GM23338 (cell line): ENCODE data around the gene CNP. TPM values are rescaled to one million over a fixed set of nuclear protein-coding genes. Genes with fewer than 3 reads are reported as not detected.
A peak's percentile ranks its signal among the peaks of the same experiment; 100 is the strongest.
"Not testable (repeated sequence)": the region's sequence is repeated elsewhere in the genome, so short reads cannot be mapped to it uniquely, and the experiment has no call there.

Source experiments
- ATAC-seq: fragments of 200-7000 bp; cut with Tn5 transposase; 3 replicates; pipeline ENCODE4 v1.9.1; 2020
- DNase-seq: peaks from one replicate; pipeline ENCODE4 v3.0.0-alpha.2; 2015; ENCODE audit warnings: low spot score
- H2AFZ ChIP-seq: fragments of 200-600 bp; sonication (generic); 2 replicates; pipeline ENCODE4 v1.8.0; 2016; ENCODE audit warnings: antibody characterized with exemption, mild to moderate bottlenecking, moderate library complexity
- H3F3A ChIP-seq: fragments of 200-600 bp; sonication (generic); replicated peaks from 2 replicates; pipeline ENCODE4 v1.8.0; 2017; ENCODE audit warnings: antibody characterized with exemption, mixed run types, low read depth
- H3K27ac ChIP-seq: fragments of 200-600 bp; sonication (generic); 2 replicates; pipeline ENCODE4 v1.6.1; 2016; ENCODE audit warnings: low read depth
- H3K27me3 ChIP-seq: fragments of 200-600 bp; sonication (generic); 2 replicates; pipeline ENCODE4 v1.8.0; 2016; ENCODE audit warnings: mild to moderate bottlenecking, mixed run types, moderate library complexity; ENCODE audit not compliant: insufficient read depth
- H3K36me3 ChIP-seq: fragments of 200-600 bp; sonication (generic); 2 replicates; pipeline ENCODE4 v1.8.0; 2016; ENCODE audit warnings: mild to moderate bottlenecking; ENCODE audit not compliant: insufficient read depth
- H3K4me1 ChIP-seq: fragments of 200-600 bp; sonication (generic); 2 replicates; pipeline ENCODE4 v1.8.0; 2016; ENCODE audit warnings: mild to moderate bottlenecking, moderate library complexity; ENCODE audit not compliant: insufficient read depth
- H3K4me2 ChIP-seq: fragments of 200-600 bp; sonication (generic); 2 replicates; pipeline ENCODE4 v1.7.1; 2017; ENCODE audit warnings: mixed run types
- H3K4me3 ChIP-seq: fragments of 200-600 bp; sonication (generic); 2 replicates; pipeline ENCODE4 v1.6.1; 2016; ENCODE audit warnings: mixed run types
- H3K79me2 ChIP-seq: fragments of 200-600 bp; sonication (generic); replicated peaks from 2 replicates; pipeline ENCODE4 v1.8.0; 2017; ENCODE audit warnings: mild to moderate bottlenecking; ENCODE audit not compliant: insufficient read depth
- H3K9me2 ChIP-seq: fragments of 200-600 bp; sonication (generic); 2 replicates; pipeline ENCODE4 v1.8.0; 2017; ENCODE audit not compliant: insufficient read depth
- H4K20me1 ChIP-seq: fragments of 200-600 bp; sonication (generic); replicated peaks from 2 replicates; pipeline ENCODE4 v1.8.0; 2017; ENCODE audit warnings: mild to moderate bottlenecking; ENCODE audit not compliant: insufficient read depth
- H3K27ac Mint-ChIP-seq: 2 replicates; pipeline ENCODE4 v1.8.0; 2020; ENCODE audit warnings: inconsistent platforms, mild to moderate bottlenecking, moderate library complexity, mixed read lengths
- H3K27me3 Mint-ChIP-seq: 3 replicates; pipeline ENCODE4 v1.8.0; 2022; ENCODE audit warnings: low read depth, mild to moderate bottlenecking, moderate library complexity, mixed read lengths, inconsistent platforms; ENCODE audit not compliant: insufficient read depth, poor library complexity
- H3K36me3 Mint-ChIP-seq: 3 replicates; pipeline ENCODE4 v1.8.0; 2021; ENCODE audit warnings: low read depth, mild to moderate bottlenecking, inconsistent platforms, moderate library complexity, mixed read lengths
- H3K4me1 Mint-ChIP-seq: 3 replicates; pipeline ENCODE4 v1.8.0; 2020; ENCODE audit warnings: mild to moderate bottlenecking, inconsistent platforms, mixed read lengths
- H3K4me3 Mint-ChIP-seq: 3 replicates; pipeline ENCODE4 v1.8.0; 2021; ENCODE audit warnings: moderate library complexity, mild to moderate bottlenecking, inconsistent platforms, mixed read lengths
- H3K9me3 Mint-ChIP-seq: 3 replicates; pipeline ENCODE4 v1.8.0; 2020; ENCODE audit warnings: moderate library complexity, mild to moderate bottlenecking, inconsistent platforms, mixed read lengths
- CREB1 ChIP-seq: fragments of 250-450 bp; sonication (Bioruptor Pico); IDR thresholded peaks from 2 replicates; pipeline ENCODE4 v1.5.0; 2020; ENCODE audit warnings: low read depth, mild to moderate bottlenecking, moderate library complexity
- CTCF ChIP-seq, 2 experiments: fragments of 200-600 bp in 1 of 2; sonication (generic) in 1 of 2; conservative IDR thresholded peaks; 2 replicates each; pipeline versions ENCODE4 v1.5.1 to v1.6.1; 2016 to 2017; ENCODE audit warnings: antibody characterized with exemption in 2 of 2, low read depth in 2 of 2, mild to moderate bottlenecking in 2 of 2, moderate library complexity in 1 of 2
- ETS1 ChIP-seq: IDR thresholded peaks from 2 replicates; pipeline ENCODE4 v1.6.1; 2016; ENCODE audit warnings: antibody characterized with exemption
- EZH2 ChIP-seq: fragments of 200-600 bp; sonication (generic); IDR thresholded peaks from one replicate; pipeline ENCODE4 v1.8.0; 2017; ENCODE audit warnings: antibody characterized with exemption, mild to moderate bottlenecking, low read depth; ENCODE audit not compliant: unreplicated experiment
- EZH2phosphoT487 ChIP-seq: fragments of 200-600 bp; sonication (generic); IDR thresholded peaks from one replicate; pipeline ENCODE4 v1.8.1; 2018; ENCODE audit warnings: antibody characterized with exemption; ENCODE audit not compliant: unreplicated experiment
- JUNB ChIP-seq: IDR thresholded peaks from one replicate; pipeline ENCODE4 v1.6.1; 2016; ENCODE audit warnings: antibody characterized with exemption; ENCODE audit not compliant: unreplicated experiment
- POLR2AphosphoS5 ChIP-seq: IDR thresholded peaks from 2 replicates; pipeline ENCODE4 v1.6.1; 2016; ENCODE audit warnings: antibody characterized with exemption, low read depth
- STAT1 ChIP-seq: IDR thresholded peaks from one replicate; pipeline ENCODE4 v1.6.1; 2016; ENCODE audit warnings: antibody characterized with exemption; ENCODE audit not compliant: unreplicated experiment
- ZNF114 ChIP-seq: fragments of 250-450 bp; sonication (Bioruptor Pico); IDR thresholded peaks from 2 replicates; pipeline ENCODE4 v1.5.0; 2020; ENCODE audit warnings: mild to moderate bottlenecking, moderate library complexity
- ZNF331 ChIP-seq: fragments of 250-450 bp; sonication (Bioruptor Pico); IDR thresholded peaks from 2 replicates; pipeline ENCODE4 v1.5.0; 2020; ENCODE audit warnings: low read depth, mild to moderate bottlenecking, moderate library complexity
- polyA plus RNA-seq: library from polyadenylated mRNA; unstranded; fragments of >200 nt; fragmentation: Nextera tagmentation; extraction: Ambion mirVana; gene quantifications from 2 replicates; pipeline ENCODE4 v1.2.1, GENCODE V29; 2016
- total RNA-seq: library from RNA; depleted of rRNA; stranded (reverse); fragments of >200 nt; shearing (Covaris generic); gene quantifications from 2 replicates; pipeline ENCODE4 v1.2.3, GENCODE V29; 2014
- TF ChIP-seq, protein P1 (sequence below): IDR thresholded peaks from one replicate; pipeline ENCODE4 v1.6.1; 2018; ENCODE audit warnings: antibody characterized with exemption; ENCODE audit not compliant: unreplicated experiment

Gene CNP
- total and polyA plus RNA-seq, 2 experiments from 2014 or later, result 30.8 to 47.8 TPM

- TF ChIP-seq, protein P1, sequence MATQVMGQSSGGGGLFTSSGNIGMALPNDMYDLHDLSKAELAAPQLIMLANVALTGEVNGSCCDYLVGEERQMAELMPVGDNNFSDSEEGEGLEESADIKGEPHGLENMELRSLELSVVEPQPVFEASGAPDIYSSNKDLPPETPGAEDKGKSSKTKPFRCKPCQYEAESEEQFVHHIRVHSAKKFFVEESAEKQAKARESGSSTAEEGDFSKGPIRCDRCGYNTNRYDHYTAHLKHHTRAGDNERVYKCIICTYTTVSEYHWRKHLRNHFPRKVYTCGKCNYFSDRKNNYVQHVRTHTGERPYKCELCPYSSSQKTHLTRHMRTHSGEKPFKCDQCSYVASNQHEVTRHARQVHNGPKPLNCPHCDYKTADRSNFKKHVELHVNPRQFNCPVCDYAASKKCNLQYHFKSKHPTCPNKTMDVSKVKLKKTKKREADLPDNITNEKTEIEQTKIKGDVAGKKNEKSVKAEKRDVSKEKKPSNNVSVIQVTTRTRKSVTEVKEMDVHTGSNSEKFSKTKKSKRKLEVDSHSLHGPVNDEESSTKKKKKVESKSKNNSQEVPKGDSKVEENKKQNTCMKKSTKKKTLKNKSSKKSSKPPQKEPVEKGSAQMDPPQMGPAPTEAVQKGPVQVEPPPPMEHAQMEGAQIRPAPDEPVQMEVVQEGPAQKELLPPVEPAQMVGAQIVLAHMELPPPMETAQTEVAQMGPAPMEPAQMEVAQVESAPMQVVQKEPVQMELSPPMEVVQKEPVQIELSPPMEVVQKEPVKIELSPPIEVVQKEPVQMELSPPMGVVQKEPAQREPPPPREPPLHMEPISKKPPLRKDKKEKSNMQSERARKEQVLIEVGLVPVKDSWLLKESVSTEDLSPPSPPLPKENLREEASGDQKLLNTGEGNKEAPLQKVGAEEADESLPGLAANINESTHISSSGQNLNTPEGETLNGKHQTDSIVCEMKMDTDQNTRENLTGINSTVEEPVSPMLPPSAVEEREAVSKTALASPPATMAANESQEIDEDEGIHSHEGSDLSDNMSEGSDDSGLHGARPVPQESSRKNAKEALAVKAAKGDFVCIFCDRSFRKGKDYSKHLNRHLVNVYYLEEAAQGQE, result no peak
- TF ChIP-seq STAT1, result no peak
- TF ChIP-seq POLR2AphosphoS5, result peak; percentile 80
- no peak for TF ChIP-seq EZH2
- no peak for TF ChIP-seq ZNF331 (CRISPR knock-in tag)
- TF ChIP-seq CTCF (conservative IDR thresholded peaks at IDR 0.05; ENCODE audit: low read depth in 2 of 2), result peak; percentile 74 to 81
- no peak for TF ChIP-seq EZH2phosphoT487
- no peak for TF ChIP-seq ZNF114 (CRISPR knock-in tag)
- TF ChIP-seq JUNB, result no peak
- TF ChIP-seq CREB1 (CRISPR knock-in tag), result peak; percentile 72
- TF ChIP-seq ETS1, result peak; percentile 92
Measured at GRCh38 chr17:42019509-42020404, 53.2 kb downstream of the CNP start, which contains the start of gene NKIRAS2 (continued).

DNA sequence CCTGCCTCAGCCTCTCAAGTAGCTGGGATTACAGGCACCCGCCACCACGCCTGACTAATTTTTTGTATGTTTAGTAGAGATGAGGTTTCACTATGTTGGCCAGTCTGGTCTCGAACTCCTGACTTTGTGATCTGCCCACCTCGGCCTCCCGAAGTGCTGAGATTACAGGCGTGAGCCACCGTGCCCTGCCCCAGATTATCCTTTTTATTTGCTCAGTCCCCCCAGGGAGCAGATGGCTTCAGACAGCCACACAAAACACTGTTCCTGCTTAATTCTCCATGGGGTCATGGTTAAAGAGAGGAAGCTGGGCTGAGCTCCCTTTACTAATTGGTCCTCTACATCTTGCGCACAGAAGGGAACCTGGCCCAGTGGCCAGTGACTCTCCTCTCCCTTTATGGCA, 54.2 kb downstream of the CNP start:
- not testable (repeated sequence) for DNase-seq, H2AFZ ChIP-seq, H3K36me3 ChIP-seq, H4K20me1 ChIP-seq, H3K27ac Mint-ChIP-seq, H3K9me3 Mint-ChIP-seq, ATAC-seq, H3K27me3 ChIP-seq, H3K9me2 ChIP-seq
- Mint-ChIP-seq H3K27me3 (peaks cover 10% of the 10 kb centered on the region), H3K4me3 (peak overlapping the region; percentile 99), H3K4me1 (peaks cover 37% of the 10 kb centered on the region), H3K36me3 (peaks cover 51% of the 10 kb centered on the region)
- Histone ChIP-seq H3F3A (peaks cover 50% of the 10 kb centered on the region), H3K4me3 (peak overlapping the region; percentile 99), H3K4me2 (peak overlapping the region; percentile 99), H3K27ac (peak overlapping the region; percentile 48; the same call in 1 of the 2 replicates), H3K4me1 (peaks cover 13% of the 10 kb centered on the region), H3K79me2 (peaks cover 28% of the 10 kb centered on the region)
